GM12878 (cell line): ENCODE data around the gene LRGUK. TPM values are rescaled to one million over a fixed set of nuclear protein-coding genes. Genes with fewer than 3 reads are reported as not detected.

Source experiments
- ATAC-seq: fragments of 200-7000 bp; cut with Tn5 transposase; 3 replicates; pipeline ENCODE4 v1.9.1; 2020; ENCODE audit warnings: mild to moderate bottlenecking, moderate library complexity
- BruUV-seq: library from RNA; stranded (reverse); fragments of 400-500 nt; replicated peaks from 2 replicates; lab custom pipeline; 2021; lab: Mats Ljungman, UMichigan
- CTCF ChIA-PET: fragments of 300-600 bp; sonication (Branson Sonifier 250); formaldehyde crosslinking; extraction: SDS; loops from one replicate; lab custom pipeline; 2021; ENCODE audit warnings: inconsistent platforms; lab: Yijun Ruan, JAX
- POLR2A ChIA-PET: fragments of 350-600 bp; formaldehyde crosslinking; extraction: SDS; loops from one replicate; lab custom pipeline; 2021; ENCODE audit warnings: inconsistent platforms; lab: Charles Lee
- RAD21 ChIA-PET: fragments of 300-600 bp; sonication (Branson Sonifier 250); formaldehyde crosslinking; loops from one replicate; lab custom pipeline; 2023; ENCODE audit warnings: antibody characterized with exemption; ENCODE audit not compliant: unreplicated experiment; lab: Charles Lee
- SMC1A ChIA-PET: fragments of 300-600 bp; sonication (Branson Sonifier 250); formaldehyde crosslinking; loops from one replicate; lab custom pipeline; 2023; ENCODE audit not compliant: unreplicated experiment, uncharacterized antibody; lab: Charles Lee
- DNase-seq: peaks from one replicate; pipeline ENCODE4 v3.0.0-alpha.2; 2011; ENCODE audit warnings: low read depth, low spot score
- FAIRE-seq: peaks from 3 replicates; lab custom pipeline; 2011; peaks lifted over from hg19 to GRCh38; lab: Jason Lieb, UNC
- H2AFZ ChIP-seq: 2 replicates; pipeline ENCODE4 v1.6.0; 2011; ENCODE audit warnings: low read depth, low read length, control low read depth; ENCODE audit not compliant: control insufficient read depth
- H3K27ac ChIP-seq: 2 replicates; pipeline ENCODE4 v1.5.1; 2011; ENCODE audit warnings: control low read depth; ENCODE audit not compliant: control insufficient read depth, insufficient read depth
- H3K27me3 ChIP-seq, 2 experiments: replicated peaks in 1 of 2; 2 replicates each; pipeline versions ENCODE4 v1.6.0 to v1.6.1; 2011; ENCODE audit warnings: low read length in 1 of 2; ENCODE audit not compliant: control insufficient read depth in 2 of 2, insufficient read depth in 2 of 2
- H3K36me3 ChIP-seq, 2 experiments: 2 replicates each; pipeline ENCODE4 v1.5.1; 2011; ENCODE audit warnings: low read length in 1 of 2; ENCODE audit not compliant: control insufficient read depth in 2 of 2, insufficient read depth in 2 of 2
- H3K4me1 ChIP-seq: 2 replicates; pipeline ENCODE4 v1.6.1; 2011; ENCODE audit warnings: mild to moderate bottlenecking, low read length, moderate library complexity, mixed read lengths; ENCODE audit not compliant: control insufficient read depth, insufficient read depth
- H3K4me2 ChIP-seq: 2 replicates; pipeline ENCODE4 v1.6.0; 2011; ENCODE audit warnings: control low read depth; ENCODE audit not compliant: control insufficient read depth, insufficient read depth
- H3K4me3 ChIP-seq: fragments of 200-600 bp; sonication (generic); 2 replicates; pipeline ENCODE4 v1.5.1; 2016
- H3K79me2 ChIP-seq: 2 replicates; pipeline ENCODE4 v1.6.0; 2011; ENCODE audit warnings: low read length; ENCODE audit not compliant: control insufficient read depth, insufficient read depth
- H3K9ac ChIP-seq: 2 replicates; pipeline ENCODE4 v1.8.0; 2011; ENCODE audit warnings: low read length, control low read depth, mixed read lengths; ENCODE audit not compliant: control insufficient read depth, insufficient read depth
- H3K9me3 ChIP-seq: replicated peaks from 3 replicates; pipeline ENCODE4 v1.5.1; 2011; ENCODE audit warnings: mild to moderate bottlenecking, low read length; ENCODE audit not compliant: control insufficient read depth, insufficient read depth
- H4K20me1 ChIP-seq: 2 replicates; pipeline ENCODE4 v1.6.0; 2011; ENCODE audit not compliant: control insufficient read depth, insufficient read depth
- BACH1 ChIP-seq: fragments of 450-650 bp; IDR thresholded peaks from 2 replicates; pipeline ENCODE4 v1.6.1; 2017; ENCODE audit warnings: mild to moderate bottlenecking, borderline replicate concordance
- DPF2 ChIP-seq: fragments of 450-650 bp; IDR thresholded peaks from 2 replicates; pipeline ENCODE4 v1.6.1; 2017; ENCODE audit warnings: mild to moderate bottlenecking
- EZH2 ChIP-seq: IDR thresholded peaks from 2 replicates; pipeline ENCODE4 v1.6.1; 2012; ENCODE audit warnings: low read depth, mild to moderate bottlenecking, control low read depth, inconsistent platforms, low read length, borderline replicate concordance; ENCODE audit not compliant: control insufficient read depth
- FOS ChIP-seq: IDR thresholded peaks from 3 replicates; pipeline ENCODE4 v1.6.1; 2011; ENCODE audit warnings: borderline replicate concordance; ENCODE audit not compliant: insufficient read length; ENCODE audit errors: extremely low read depth
- IKZF1 ChIP-seq: fragments of 450-650 bp; conservative IDR thresholded peaks from 2 replicates; pipeline ENCODE4 v1.6.1; 2017; ENCODE audit warnings: antibody characterized with exemption, mild to moderate bottlenecking
- NFYB ChIP-seq: IDR thresholded peaks from 2 replicates; pipeline ENCODE4 v1.6.1; 2011; ENCODE audit warnings: low read depth, mild to moderate bottlenecking, low read length, improper control_type of control experiment, moderate library complexity; ENCODE audit not compliant: insufficient read depth
- YY1 ChIP-seq: IDR thresholded peaks from 2 replicates; pipeline ENCODE4 v1.6.1; 2011; ENCODE audit warnings: low read depth, mild to moderate bottlenecking, low read length
- ZNF384 ChIP-seq: IDR thresholded peaks from 2 replicates; pipeline ENCODE4 v1.6.1; 2012; ENCODE audit warnings: low read depth, mild to moderate bottlenecking, low read length, improper control_type of control experiment, borderline replicate concordance
- ZNF622 ChIP-seq: fragments of 450-650 bp; IDR thresholded peaks from 2 replicates; pipeline ENCODE4 v1.6.1; 2017; ENCODE audit warnings: mild to moderate bottlenecking, inconsistent platforms
- ZZZ3 ChIP-seq: IDR thresholded peaks from 2 replicates; pipeline ENCODE4 v1.6.1; 2011; ENCODE audit warnings: low read depth; ENCODE audit not compliant: control insufficient read depth, insufficient read length
- WGBS: methylation state at CpG from one replicate; pipeline ENCODE4 v1.1.6; 2016; ENCODE audit warnings: low lambda C conversion rate; ENCODE audit not compliant: insufficient replicate concordance, insufficient coverage; ENCODE audit errors: missing lambda C conversion rate; 5-methylcytosine and 5-hydroxymethylcytosine counted together
- in situ Hi-C: fragments of 300-500 bp; cut with MboI; formaldehyde crosslinking; loops from 9 replicates; pipeline ENCODE4 v1.14.3; 2018; ENCODE audit warnings: mixed read lengths
- intact Hi-C: fragments of 100-400 bp; cut with micrococcal nuclease; formaldehyde crosslinking; loops from one replicate; pipeline ENCODE4 v1.14.2; 2022; ENCODE audit not compliant: unreplicated experiment
- polyA plus RNA-seq, 11 experiments: library from polyadenylated mRNA; depleted of rRNA in 4 of 11; unstranded in 6 of 11; stranded (reverse) in 5 of 11; fragments of >200 nt; fragmentation: Nextera tagmentation in 4 of 11; fragmentation: Illumina TruSeq in 1 of 11; extraction: Ambion mirVana in 4 of 11; extraction: Trizol in 1 of 11; gene quantifications; 1 replicate in 1 of 11; 2 replicates in 10 of 11; pipeline versions ENCODE4 v1.2.1 to v1.2.3, GENCODE V29; 2011 to 2016; ENCODE audit warnings: inconsistent platforms in 2 of 11, missing spikeins in 2 of 11, low read depth in 1 of 11
- total RNA-seq, 4 experiments: library from RNA; depleted of rRNA in 3 of 4; stranded (reverse); fragments of >200 nt in 3 of 4; fragmentation: Illumina TruSeq in 1 of 4; extraction: Trizol in 1 of 4; gene quantifications; 2 replicates each; pipeline versions ENCODE4 v1.2.1 to v1.2.3, GENCODE V29; 2013 to 2021
- TF ChIP-seq, protein P1 (sequence below): fragments of 450-650 bp; IDR thresholded peaks from 2 replicates; pipeline ENCODE4 v1.6.1; 2016; ENCODE audit warnings: mild to moderate bottlenecking
- TF ChIP-seq, protein P2 (sequence below): fragments of 450-650 bp; IDR thresholded peaks from 2 replicates; pipeline ENCODE4 v1.6.1; 2017; ENCODE audit warnings: mild to moderate bottlenecking, moderate library complexity

The LRGUK gene
- total and polyA plus RNA-seq, 10 of the 15 experiments (the other 5 are each of a cell fraction or from before 2014, with no cell fraction given): 0.04 to 0.14 (median 0.08) TPM; not detected in 3

GRCh38 chr7:134279898-134280297 is 152.8 kb downstream of the LRGUK start:
- in situ Hi-C loops: no loop called here
- Histone ChIP-seq H3K27ac (no peak overlapping the region), H3K9me3 (no peaks in the 10 kb centered on the region), H3K36me3 (no peaks in the 10 kb centered on the region), H3K27me3 (no peaks in the 10 kb centered on the region), H4K20me1 (no peaks in the 10 kb centered on the region), H3K4me3 (no peak overlapping the region), H3K79me2 (no peaks in the 10 kb centered on the region), H3K4me1 (no peaks in the 10 kb centered on the region), H2AFZ (no peak overlapping the region), H3K4me2 (no peak overlapping the region), H3K9ac (no peak overlapping the region)
- FAIRE-seq (no peak), ATAC-seq (no peak), DNase-seq (no peak)
- POLR2A ChIA-PET: no interaction called here
- TF ChIP-seq FOS (no peak), BACH1 (no peak), NFYB (no peak), DPF2 (no peak)
- no TSS peak for BruUV-seq
- RAD21 ChIA-PET: no interaction called here
- SMC1A ChIA-PET: interaction anchor here (1.0 to 3.0 kb wide), 2 partner anchors 11 to 13 kb away, joined by 3 to 8 read pairs; no protein-coding TSS in a partner anchor
- intact Hi-C loops: no loop called here
- CTCF ChIA-PET: interaction anchor here (1.0 kb wide), 1 partner anchor 61 kb away, joined by 3 read pairs; no protein-coding TSS in a partner anchor

- Histone ChIP-seq H3K27ac (no peak overlapping the region), H3K36me3 (no peaks in the 10 kb centered on the region), H3K27me3 (no peaks in the 10 kb centered on the region), H3K4me3 (no peak overlapping the region), H3K9me3 (no peaks in the 10 kb centered on the region), H3K79me2 (no peaks in the 10 kb centered on the region), H2AFZ (no peak overlapping the region), H3K4me2 (no peak overlapping the region), H4K20me1 (no peaks in the 10 kb centered on the region), H3K4me1 (no peaks in the 10 kb centered on the region), H3K9ac (no peak overlapping the region)
- FAIRE-seq (no peak), DNase-seq (no peak), ATAC-seq (no peak)
- BruUV-seq: no TSS peak
- ChIA-PET SMC1A (interaction anchor here (0.8 kb wide), 1 partner anchor 9 kb away, joined by 3 read pairs; no protein-coding TSS in a partner anchor), CTCF (no interaction called here), POLR2A (no interaction called here), RAD21 (no interaction called here)
- WGBS: 20% methylated on average over 2 of the region's 2 CpGs
- intact Hi-C loops (no loop called here), in situ Hi-C loops (no loop called here)
- TF ChIP-seq IKZF1 (no peak), YY1 (no peak), EZH2 (no peak), ZNF384 (no peak), ZZZ3 (no peak), ZNF622 (no peak)
- TF ChIP-seq, protein P1, sequence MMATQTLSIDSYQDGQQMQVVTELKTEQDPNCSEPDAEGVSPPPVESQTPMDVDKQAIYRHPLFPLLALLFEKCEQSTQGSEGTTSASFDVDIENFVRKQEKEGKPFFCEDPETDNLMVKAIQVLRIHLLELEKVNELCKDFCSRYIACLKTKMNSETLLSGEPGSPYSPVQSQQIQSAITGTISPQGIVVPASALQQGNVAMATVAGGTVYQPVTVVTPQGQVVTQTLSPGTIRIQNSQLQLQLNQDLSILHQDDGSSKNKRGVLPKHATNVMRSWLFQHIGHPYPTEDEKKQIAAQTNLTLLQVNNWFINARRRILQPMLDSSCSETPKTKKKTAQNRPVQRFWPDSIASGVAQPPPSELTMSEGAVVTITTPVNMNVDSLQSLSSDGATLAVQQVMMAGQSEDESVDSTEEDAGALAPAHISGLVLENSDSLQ: no peak
- TF ChIP-seq, protein P2, sequence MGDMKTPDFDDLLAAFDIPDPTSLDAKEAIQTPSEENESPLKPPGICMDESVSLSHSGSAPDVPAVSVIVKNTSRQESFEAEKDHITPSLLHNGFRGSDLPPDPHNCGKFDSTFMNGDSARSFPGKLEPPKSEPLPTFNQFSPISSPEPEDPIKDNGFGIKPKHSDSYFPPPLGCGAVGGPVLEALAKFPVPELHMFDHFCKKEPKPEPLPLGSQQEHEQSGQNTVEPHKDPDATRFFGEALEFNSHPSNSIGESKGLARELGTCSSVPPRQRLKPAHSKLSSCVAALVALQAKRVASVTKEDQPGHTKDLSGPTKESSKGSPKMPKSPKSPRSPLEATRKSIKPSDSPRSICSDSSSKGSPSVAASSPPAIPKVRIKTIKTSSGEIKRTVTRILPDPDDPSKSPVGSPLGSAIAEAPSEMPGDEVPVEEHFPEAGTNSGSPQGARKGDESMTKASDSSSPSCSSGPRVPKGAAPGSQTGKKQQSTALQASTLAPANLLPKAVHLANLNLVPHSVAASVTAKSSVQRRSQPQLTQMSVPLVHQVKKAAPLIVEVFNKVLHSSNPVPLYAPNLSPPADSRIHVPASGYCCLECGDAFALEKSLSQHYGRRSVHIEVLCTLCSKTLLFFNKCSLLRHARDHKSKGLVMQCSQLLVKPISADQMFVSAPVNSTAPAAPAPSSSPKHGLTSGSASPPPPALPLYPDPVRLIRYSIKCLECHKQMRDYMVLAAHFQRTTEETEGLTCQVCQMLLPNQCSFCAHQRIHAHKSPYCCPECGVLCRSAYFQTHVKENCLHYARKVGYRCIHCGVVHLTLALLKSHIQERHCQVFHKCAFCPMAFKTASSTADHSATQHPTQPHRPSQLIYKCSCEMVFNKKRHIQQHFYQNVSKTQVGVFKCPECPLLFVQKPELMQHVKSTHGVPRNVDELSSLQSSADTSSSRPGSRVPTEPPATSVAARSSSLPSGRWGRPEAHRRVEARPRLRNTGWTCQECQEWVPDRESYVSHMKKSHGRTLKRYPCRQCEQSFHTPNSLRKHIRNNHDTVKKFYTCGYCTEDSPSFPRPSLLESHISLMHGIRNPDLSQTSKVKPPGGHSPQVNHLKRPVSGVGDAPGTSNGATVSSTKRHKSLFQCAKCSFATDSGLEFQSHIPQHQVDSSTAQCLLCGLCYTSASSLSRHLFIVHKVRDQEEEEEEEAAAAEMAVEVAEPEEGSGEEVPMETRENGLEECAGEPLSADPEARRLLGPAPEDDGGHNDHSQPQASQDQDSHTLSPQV: no peak
Observed at GRCh38 chr7:134280508-134280907, 153.4 kb downstream of the LRGUK start.
